IMR-90 (cell line): ENCODE measurements around the gene GABRB2. TPM values are rescaled to one million over a fixed set of nuclear protein-coding genes. Genes with fewer than 3 reads are reported as not detected.

Experiments used
- ATAC-seq: fragments of 200-7000 bp; cut with Tn5 transposase; 2 replicates; pipeline ENCODE4 v1.9.1; 2020; ENCODE audit warnings: low read depth, mild to moderate bottlenecking, moderate library complexity
- BruUV-seq: library from RNA; stranded (reverse); fragments of 400-500 nt; replicated peaks from 2 replicates; lab custom pipeline; 2021; lab: Mats Ljungman, UMichigan
- CTCF ChIA-PET: fragments of 300-600 bp; formaldehyde crosslinking; extraction: SDS; loops from one replicate; lab custom pipeline; 2021; ENCODE audit warnings: antibody characterized with exemption; lab: Yijun Ruan, JAX
- POLR2A ChIA-PET: fragments of 300-600 bp; sonication (Branson Sonifier 250); formaldehyde crosslinking; loops from one replicate; lab custom pipeline; 2022; ENCODE audit warnings: antibody characterized with exemption; ENCODE audit not compliant: unreplicated experiment; lab: Charles Lee
- DNase-seq: peaks from one replicate; pipeline ENCODE4 v3.0.0; 2013
- H2AFZ ChIP-seq: replicated peaks from 2 replicates; pipeline ENCODE3; 2013; ENCODE audit warnings: low read length, mild to moderate bottlenecking; ENCODE audit not compliant: poor library complexity
- H2AK5ac ChIP-seq: 2 replicates; pipeline ENCODE4 v1.6.1; 2013; ENCODE audit warnings: low read depth, low read length, inconsistent platforms
- H2AK9ac ChIP-seq: replicated peaks from 2 replicates; pipeline ENCODE3; 2013; ENCODE audit warnings: mild to moderate bottlenecking, low read depth, low read length, moderate library complexity; ENCODE audit not compliant: poor library complexity
- H2BK120ac ChIP-seq: 2 replicates; pipeline ENCODE4 v1.6.1; 2013; ENCODE audit warnings: low read depth, low read length, inconsistent platforms
- H2BK15ac ChIP-seq: 3 replicates; pipeline ENCODE4 v1.6.1; 2013; ENCODE audit warnings: low read depth, low read length, inconsistent platforms
- H2BK20ac ChIP-seq: 2 replicates; pipeline ENCODE4 v1.6.1; 2013; ENCODE audit warnings: low read depth, mild to moderate bottlenecking, inconsistent platforms, low read length, moderate library complexity
- H2BK5ac ChIP-seq: 2 replicates; pipeline ENCODE4 v1.6.1; 2013; ENCODE audit warnings: mild to moderate bottlenecking, low read depth, low read length, inconsistent platforms; ENCODE audit not compliant: poor library complexity, severe bottlenecking
- H3K14ac ChIP-seq: replicated peaks from 2 replicates; pipeline ENCODE4 v1.6.1; 2013; ENCODE audit warnings: low read depth, low read length, inconsistent platforms
- H3K18ac ChIP-seq: 2 replicates; pipeline ENCODE4 v1.6.1; 2013; ENCODE audit warnings: low read depth, low read length, control low read depth
- H3K23ac ChIP-seq: 2 replicates; pipeline ENCODE4 v1.6.1; 2013; ENCODE audit warnings: low read depth, low read length, inconsistent platforms
- H3K27ac ChIP-seq: 2 replicates; pipeline ENCODE4 v1.5.1; 2013; ENCODE audit warnings: mild to moderate bottlenecking, control low read depth, low read length; ENCODE audit not compliant: insufficient read depth
- H3K27me3 ChIP-seq: 2 replicates; pipeline ENCODE4 v1.6.1; 2013; ENCODE audit warnings: low read length; ENCODE audit not compliant: control insufficient read depth, insufficient read depth
- H3K36me3 ChIP-seq: 2 replicates; pipeline ENCODE4 v1.6.1; 2013; ENCODE audit warnings: low read length, mixed read lengths; ENCODE audit not compliant: control insufficient read depth, insufficient read depth
- H3K4ac ChIP-seq: 2 replicates; pipeline ENCODE4 v1.6.1; 2013; ENCODE audit warnings: low read depth, low read length, inconsistent platforms
- H3K4me1 ChIP-seq: 2 replicates; pipeline ENCODE4 v1.6.1; 2013; ENCODE audit warnings: low read length, mixed read lengths; ENCODE audit not compliant: control insufficient read depth, insufficient read depth
- H3K4me2 ChIP-seq: 2 replicates; pipeline ENCODE4 v1.6.1; 2013; ENCODE audit warnings: low read depth, mild to moderate bottlenecking, control low read depth, low read length, moderate library complexity
- H3K4me3 ChIP-seq: 2 replicates; pipeline ENCODE4 v1.5.1; 2013; ENCODE audit warnings: low read depth, mild to moderate bottlenecking, control low read depth, low read length, moderate library complexity; ENCODE audit not compliant: insufficient read depth
- H3K56ac ChIP-seq: 2 replicates; pipeline ENCODE4 v1.6.1; 2013; ENCODE audit warnings: low read length, inconsistent platforms; ENCODE audit not compliant: insufficient read depth; ENCODE audit errors: extremely low read depth
- H3K79me1 ChIP-seq, 2 experiments: 2 replicates each; pipeline ENCODE4 v1.6.1; 2013; ENCODE audit warnings: low read length in 2 of 2, inconsistent platforms in 1 of 2, low read depth in 1 of 2
- H3K9ac ChIP-seq: 2 replicates; pipeline ENCODE4 v1.6.1; 2013; ENCODE audit warnings: low read depth, low read length, control low read depth
- H3K9me1 ChIP-seq: 2 replicates; pipeline ENCODE4 v1.6.1; 2013; ENCODE audit warnings: low read length, inconsistent platforms; ENCODE audit not compliant: insufficient read depth
- H3K9me3 ChIP-seq: 2 replicates; pipeline ENCODE4 v1.6.1; 2013; ENCODE audit warnings: low read length; ENCODE audit not compliant: control insufficient read depth, insufficient read depth
- H4K20me1 ChIP-seq: 2 replicates; pipeline ENCODE4 v1.6.1; 2013; ENCODE audit warnings: low read length, inconsistent platforms; ENCODE audit not compliant: insufficient read depth
- H4K5ac ChIP-seq: 2 replicates; pipeline ENCODE4 v1.6.1; 2013; ENCODE audit warnings: mild to moderate bottlenecking, low read depth, low read length, control low read depth
- H4K8ac ChIP-seq, 2 experiments: 2 replicates each; pipeline ENCODE4 v1.6.1; 2013; ENCODE audit warnings: low read depth in 2 of 2, low read length in 2 of 2, control low read depth in 1 of 2, inconsistent platforms in 1 of 2
- H4K91ac ChIP-seq: 2 replicates; pipeline ENCODE4 v1.6.1; 2013; ENCODE audit warnings: low read depth, low read length, inconsistent platforms; ENCODE audit not compliant: insufficient read depth
- BHLHE40 ChIP-seq: fragments of 150-350 bp; IDR thresholded peaks from 2 replicates; pipeline ENCODE4 v1.6.1; 2016; ENCODE audit warnings: mild to moderate bottlenecking, low read depth, low read length
- CEBPB ChIP-seq: IDR thresholded peaks from 2 replicates; pipeline ENCODE4 v1.6.1; 2012; ENCODE audit warnings: low read depth, low read length, improper control_type of control experiment
- CHD1 ChIP-seq: IDR thresholded peaks from 2 replicates; pipeline ENCODE4 v1.6.1; 2012; ENCODE audit warnings: low read depth, low read length, improper control_type of control experiment
- MAFK ChIP-seq: IDR thresholded peaks from 2 replicates; pipeline ENCODE4 v1.6.1; 2012; ENCODE audit warnings: low read depth, low read length, improper control_type of control experiment
- MAZ ChIP-seq: IDR thresholded peaks from 2 replicates; pipeline ENCODE4 v1.6.1; 2012; ENCODE audit warnings: low read depth, mild to moderate bottlenecking, low read length, improper control_type of control experiment, moderate library complexity, borderline replicate concordance
- MXI1 ChIP-seq: IDR thresholded peaks from 2 replicates; pipeline ENCODE4 v1.6.1; 2012; ENCODE audit warnings: low read depth, mild to moderate bottlenecking, low read length, moderate library complexity, borderline replicate concordance
- NFE2L2 ChIP-seq: fragments of 150-350 bp; IDR thresholded peaks from 2 replicates; pipeline ENCODE4 v1.6.1; 2016; ENCODE audit warnings: low read depth, mild to moderate bottlenecking, low read length
- POLR2A ChIP-seq: IDR thresholded peaks from 2 replicates; pipeline ENCODE4 v1.6.1; 2012; ENCODE audit warnings: mild to moderate bottlenecking, low read depth, low read length
- RAD21 ChIP-seq: IDR thresholded peaks from 2 replicates; pipeline ENCODE4 v1.6.1; 2012; ENCODE audit warnings: low read length, improper control_type of control experiment
- RCOR1 ChIP-seq: IDR thresholded peaks from 2 replicates; pipeline ENCODE4 v1.6.1; 2012; ENCODE audit warnings: mild to moderate bottlenecking, low read length, improper control_type of control experiment; ENCODE audit not compliant: insufficient replicate concordance
- RFX5 ChIP-seq: IDR thresholded peaks from 2 replicates; pipeline ENCODE4 v1.8.0; 2012; ENCODE audit warnings: low read depth, mild to moderate bottlenecking, low read length, moderate library complexity
- WGBS, 2 experiments: methylation state at CpG; one replicate each; pipeline versions ENCODE4 v1.1.5 to v1.1.7; 2013; ENCODE audit warnings: missing lambda C conversion rate in 2 of 2; ENCODE audit not compliant: insufficient read length in 1 of 2; ENCODE audit errors: extremely low coverage in 2 of 2; 5-methylcytosine and 5-hydroxymethylcytosine counted together
- dilution Hi-C: fragments of 300-500 bp; cut with HindIII; formaldehyde crosslinking; loops from one replicate; pipeline ENCODE4 v1.14.3; 2018; ENCODE audit warnings: low sequenced_read_pairs; ENCODE audit not compliant: unreplicated experiment
- in situ Hi-C: fragments of 300-500 bp; cut with MboI; formaldehyde crosslinking; loops from 3 replicates; pipeline ENCODE4 v1.14.3; 2019; ENCODE audit warnings: low sequenced_read_pairs, inconsistent platforms, mixed read lengths
- intact Hi-C: fragments of 100-400 bp; cut with micrococcal nuclease; formaldehyde crosslinking; loops from 2 replicates; pipeline ENCODE4 v1.10.0; 2022
- polyA plus RNA-seq, 3 experiments: library from polyadenylated mRNA; depleted of rRNA; stranded (reverse); fragments of >200 nt; gene quantifications; 2 replicates each; pipeline ENCODE4 v1.2.3, GENCODE V29; 2012; ENCODE audit warnings: low replicate concordance in 1 of 3
- total RNA-seq: library from RNA; depleted of rRNA; stranded (reverse); fragments of >200 nt; gene quantifications from 2 replicates; pipeline ENCODE4 v1.2.3, GENCODE V29; 2012
- TF ChIP-seq, protein P1 (sequence below): fragments of 150-350 bp; IDR thresholded peaks from 2 replicates; pipeline ENCODE4 v1.6.1; 2016; ENCODE audit warnings: low read depth, mild to moderate bottlenecking, low read length, moderate library complexity, borderline replicate concordance
- TF ChIP-seq, protein P2 (sequence below): fragments of 150-350 bp; IDR thresholded peaks from 2 replicates; pipeline ENCODE4 v1.6.1; 2017; ENCODE audit warnings: mild to moderate bottlenecking, antibody characterized with exemption, low read length, low read depth
- TF ChIP-seq, protein P3 (sequence below): conservative IDR thresholded peaks from 2 replicates; pipeline ENCODE4 v1.5.1; 2012; ENCODE audit warnings: mild to moderate bottlenecking, low read depth, low read length, improper control_type of control experiment

GABRB2 gene
- total and polyA plus RNA-seq, 2 of the 4 experiments (the other 2 are of a cell fraction): not detected

DNA sequence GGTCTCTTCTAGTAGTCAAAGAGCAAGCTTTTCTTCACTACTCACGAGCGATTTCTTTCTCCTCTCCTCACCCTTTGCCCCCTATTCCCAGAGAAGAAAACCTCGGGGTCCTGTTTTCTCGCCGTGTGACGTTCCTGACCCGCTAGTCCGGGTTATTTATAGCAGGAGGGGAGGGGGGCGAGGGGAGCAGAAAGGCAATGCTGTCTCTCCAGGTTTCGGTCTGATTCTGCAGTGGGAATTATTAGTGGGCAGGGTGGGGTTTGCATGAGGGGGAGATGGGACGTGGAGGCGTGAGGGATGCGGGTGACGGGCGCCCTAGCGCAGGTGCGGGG, 847 bp upstream of the GABRB2 start:
- H3K27me3 ChIP-seq: no peaks in the 10 kb centered on the region; the same call in 1 of the 2 replicates
- POLR2A ChIA-PET: no interaction called here
- no peak overlapping the region for H2BK120ac ChIP-seq
- BruUV-seq: no TSS peak
- H3K4me2 ChIP-seq: no peak overlapping the region; the same call in 1 of the 2 replicates
- H3K23ac ChIP-seq: no peak overlapping the region
- no peaks in the 10 kb centered on the region for H3K9me3 ChIP-seq
- H2AK9ac ChIP-seq: no peak overlapping the region
- CTCF ChIA-PET: no interaction called here
- no peaks in the 10 kb centered on the region for H3K4me1 ChIP-seq
- no peak overlapping the region for H2AK5ac ChIP-seq
- no peak overlapping the region for H3K18ac ChIP-seq
- ATAC-seq (no peak), DNase-seq (no peak)
- no peaks in the 10 kb centered on the region for H3K9me1 ChIP-seq
- H4K5ac ChIP-seq: no peak overlapping the region
- no peak overlapping the region for H3K56ac ChIP-seq
- H4K20me1 ChIP-seq: no peaks in the 10 kb centered on the region
- intact Hi-C loops (loop anchor here (10.0 kb wide), 1 partner anchor 1113 kb away; no protein-coding TSS in a partner anchor), dilution Hi-C loops (no loop called here), in situ Hi-C loops (no loop called here)
- WGBS, 2 experiments: 0% methylated on average over 2 of the region's 17 CpGs; no CpG with 5 or more reads in 1 of the 2 experiments
- no peak overlapping the region for H2AFZ ChIP-seq
- no peak overlapping the region for H2BK15ac ChIP-seq
- no peak overlapping the region for H3K4ac ChIP-seq
- no peak overlapping the region for H4K8ac ChIP-seq
- no peaks in the 10 kb centered on the region for H3K36me3 ChIP-seq
- no peak overlapping the region for H4K91ac ChIP-seq
- H3K14ac ChIP-seq: no peak overlapping the region
- H3K27ac ChIP-seq: no peak overlapping the region
- H2BK20ac ChIP-seq: no peak overlapping the region
- no peaks in the 10 kb centered on the region for H3K79me1 ChIP-seq
- TF ChIP-seq MAZ (no peak), MAFK (no peak), CHD1 (no peak), POLR2A (no peak), MXI1 (no peak), BHLHE40 (no peak), RCOR1 (no peak), RAD21 (no peak), RFX5 (no peak), CEBPB (no peak), NFE2L2 (no peak)
- TF ChIP-seq, protein P1, sequence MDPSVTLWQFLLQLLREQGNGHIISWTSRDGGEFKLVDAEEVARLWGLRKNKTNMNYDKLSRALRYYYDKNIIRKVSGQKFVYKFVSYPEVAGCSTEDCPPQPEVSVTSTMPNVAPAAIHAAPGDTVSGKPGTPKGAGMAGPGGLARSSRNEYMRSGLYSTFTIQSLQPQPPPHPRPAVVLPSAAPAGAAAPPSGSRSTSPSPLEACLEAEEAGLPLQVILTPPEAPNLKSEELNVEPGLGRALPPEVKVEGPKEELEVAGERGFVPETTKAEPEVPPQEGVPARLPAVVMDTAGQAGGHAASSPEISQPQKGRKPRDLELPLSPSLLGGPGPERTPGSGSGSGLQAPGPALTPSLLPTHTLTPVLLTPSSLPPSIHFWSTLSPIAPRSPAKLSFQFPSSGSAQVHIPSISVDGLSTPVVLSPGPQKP: no peak
- TF ChIP-seq, protein P2, sequence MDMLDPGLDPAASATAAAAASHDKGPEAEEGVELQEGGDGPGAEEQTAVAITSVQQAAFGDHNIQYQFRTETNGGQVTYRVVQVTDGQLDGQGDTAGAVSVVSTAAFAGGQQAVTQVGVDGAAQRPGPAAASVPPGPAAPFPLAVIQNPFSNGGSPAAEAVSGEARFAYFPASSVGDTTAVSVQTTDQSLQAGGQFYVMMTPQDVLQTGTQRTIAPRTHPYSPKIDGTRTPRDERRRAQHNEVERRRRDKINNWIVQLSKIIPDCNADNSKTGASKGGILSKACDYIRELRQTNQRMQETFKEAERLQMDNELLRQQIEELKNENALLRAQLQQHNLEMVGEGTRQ: no peak
- TF ChIP-seq, protein P3, sequence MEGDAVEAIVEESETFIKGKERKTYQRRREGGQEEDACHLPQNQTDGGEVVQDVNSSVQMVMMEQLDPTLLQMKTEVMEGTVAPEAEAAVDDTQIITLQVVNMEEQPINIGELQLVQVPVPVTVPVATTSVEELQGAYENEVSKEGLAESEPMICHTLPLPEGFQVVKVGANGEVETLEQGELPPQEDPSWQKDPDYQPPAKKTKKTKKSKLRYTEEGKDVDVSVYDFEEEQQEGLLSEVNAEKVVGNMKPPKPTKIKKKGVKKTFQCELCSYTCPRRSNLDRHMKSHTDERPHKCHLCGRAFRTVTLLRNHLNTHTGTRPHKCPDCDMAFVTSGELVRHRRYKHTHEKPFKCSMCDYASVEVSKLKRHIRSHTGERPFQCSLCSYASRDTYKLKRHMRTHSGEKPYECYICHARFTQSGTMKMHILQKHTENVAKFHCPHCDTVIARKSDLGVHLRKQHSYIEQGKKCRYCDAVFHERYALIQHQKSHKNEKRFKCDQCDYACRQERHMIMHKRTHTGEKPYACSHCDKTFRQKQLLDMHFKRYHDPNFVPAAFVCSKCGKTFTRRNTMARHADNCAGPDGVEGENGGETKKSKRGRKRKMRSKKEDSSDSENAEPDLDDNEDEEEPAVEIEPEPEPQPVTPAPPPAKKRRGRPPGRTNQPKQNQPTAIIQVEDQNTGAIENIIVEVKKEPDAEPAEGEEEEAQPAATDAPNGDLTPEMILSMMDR: no peak
- H2BK5ac ChIP-seq: no peak overlapping the region
- H3K9ac ChIP-seq: no peak overlapping the region
- H3K4me3 ChIP-seq: no peak overlapping the region
